IMR-90 (cell line): ENCODE data around the gene KDM2A. TPM values are rescaled to one million over a fixed set of nuclear protein-coding genes. Genes with fewer than 3 reads are reported as not detected.

ENCODE experiments used
- ATAC-seq: fragments of 200-7000 bp; cut with Tn5 transposase; 2 replicates; pipeline ENCODE4 v1.9.1; 2020; ENCODE audit warnings: low read depth, mild to moderate bottlenecking, moderate library complexity
- BruUV-seq: library from RNA; stranded (reverse); fragments of 400-500 nt; replicated peaks from 2 replicates; lab custom pipeline; 2021; lab: Mats Ljungman, UMichigan
- CTCF ChIA-PET: fragments of 300-600 bp; formaldehyde crosslinking; extraction: SDS; loops from one replicate; lab custom pipeline; 2021; ENCODE audit warnings: antibody characterized with exemption; lab: Yijun Ruan, JAX
- POLR2A ChIA-PET: fragments of 300-600 bp; sonication (Branson Sonifier 250); formaldehyde crosslinking; loops from one replicate; lab custom pipeline; 2022; ENCODE audit warnings: antibody characterized with exemption; ENCODE audit not compliant: unreplicated experiment; lab: Charles Lee
- DNase-seq: peaks from one replicate; pipeline ENCODE4 v3.0.0; 2013
- H2AFZ ChIP-seq: replicated peaks from 2 replicates; pipeline ENCODE3; 2013; ENCODE audit warnings: low read length, mild to moderate bottlenecking; ENCODE audit not compliant: poor library complexity
- H2AK5ac ChIP-seq: 2 replicates; pipeline ENCODE4 v1.6.1; 2013; ENCODE audit warnings: low read depth, low read length, inconsistent platforms
- H2AK9ac ChIP-seq: replicated peaks from 2 replicates; pipeline ENCODE3; 2013; ENCODE audit warnings: mild to moderate bottlenecking, low read depth, low read length, moderate library complexity; ENCODE audit not compliant: poor library complexity
- H2BK120ac ChIP-seq: 2 replicates; pipeline ENCODE4 v1.6.1; 2013; ENCODE audit warnings: low read depth, low read length, inconsistent platforms
- H2BK15ac ChIP-seq: 3 replicates; pipeline ENCODE4 v1.6.1; 2013; ENCODE audit warnings: low read depth, low read length, inconsistent platforms
- H2BK20ac ChIP-seq: 2 replicates; pipeline ENCODE4 v1.6.1; 2013; ENCODE audit warnings: low read depth, mild to moderate bottlenecking, inconsistent platforms, low read length, moderate library complexity
- H2BK5ac ChIP-seq: 2 replicates; pipeline ENCODE4 v1.6.1; 2013; ENCODE audit warnings: mild to moderate bottlenecking, low read depth, low read length, inconsistent platforms; ENCODE audit not compliant: poor library complexity, severe bottlenecking
- H3K14ac ChIP-seq: replicated peaks from 2 replicates; pipeline ENCODE4 v1.6.1; 2013; ENCODE audit warnings: low read depth, low read length, inconsistent platforms
- H3K18ac ChIP-seq: 2 replicates; pipeline ENCODE4 v1.6.1; 2013; ENCODE audit warnings: low read depth, low read length, control low read depth
- H3K23ac ChIP-seq: 2 replicates; pipeline ENCODE4 v1.6.1; 2013; ENCODE audit warnings: low read depth, low read length, inconsistent platforms
- H3K27ac ChIP-seq: 2 replicates; pipeline ENCODE4 v1.5.1; 2013; ENCODE audit warnings: mild to moderate bottlenecking, control low read depth, low read length; ENCODE audit not compliant: insufficient read depth
- H3K27me3 ChIP-seq: 2 replicates; pipeline ENCODE4 v1.6.1; 2013; ENCODE audit warnings: low read length; ENCODE audit not compliant: control insufficient read depth, insufficient read depth
- H3K36me3 ChIP-seq: 2 replicates; pipeline ENCODE4 v1.6.1; 2013; ENCODE audit warnings: low read length, mixed read lengths; ENCODE audit not compliant: control insufficient read depth, insufficient read depth
- H3K4ac ChIP-seq: 2 replicates; pipeline ENCODE4 v1.6.1; 2013; ENCODE audit warnings: low read depth, low read length, inconsistent platforms
- H3K4me1 ChIP-seq: 2 replicates; pipeline ENCODE4 v1.6.1; 2013; ENCODE audit warnings: low read length, mixed read lengths; ENCODE audit not compliant: control insufficient read depth, insufficient read depth
- H3K4me2 ChIP-seq: 2 replicates; pipeline ENCODE4 v1.6.1; 2013; ENCODE audit warnings: low read depth, mild to moderate bottlenecking, control low read depth, low read length, moderate library complexity
- H3K4me3 ChIP-seq: 2 replicates; pipeline ENCODE4 v1.5.1; 2013; ENCODE audit warnings: low read depth, mild to moderate bottlenecking, control low read depth, low read length, moderate library complexity; ENCODE audit not compliant: insufficient read depth
- H3K56ac ChIP-seq: 2 replicates; pipeline ENCODE4 v1.6.1; 2013; ENCODE audit warnings: low read length, inconsistent platforms; ENCODE audit not compliant: insufficient read depth; ENCODE audit errors: extremely low read depth
- H3K79me1 ChIP-seq, 2 experiments: 2 replicates each; pipeline ENCODE4 v1.6.1; 2013; ENCODE audit warnings: low read length in 2 of 2, inconsistent platforms in 1 of 2, low read depth in 1 of 2
- H3K9ac ChIP-seq: 2 replicates; pipeline ENCODE4 v1.6.1; 2013; ENCODE audit warnings: low read depth, low read length, control low read depth
- H3K9me1 ChIP-seq: 2 replicates; pipeline ENCODE4 v1.6.1; 2013; ENCODE audit warnings: low read length, inconsistent platforms; ENCODE audit not compliant: insufficient read depth
- H3K9me3 ChIP-seq: 2 replicates; pipeline ENCODE4 v1.6.1; 2013; ENCODE audit warnings: low read length; ENCODE audit not compliant: control insufficient read depth, insufficient read depth
- H4K20me1 ChIP-seq: 2 replicates; pipeline ENCODE4 v1.6.1; 2013; ENCODE audit warnings: low read length, inconsistent platforms; ENCODE audit not compliant: insufficient read depth
- H4K5ac ChIP-seq: 2 replicates; pipeline ENCODE4 v1.6.1; 2013; ENCODE audit warnings: mild to moderate bottlenecking, low read depth, low read length, control low read depth
- H4K8ac ChIP-seq, 2 experiments: 2 replicates each; pipeline ENCODE4 v1.6.1; 2013; ENCODE audit warnings: low read depth in 2 of 2, low read length in 2 of 2, control low read depth in 1 of 2, inconsistent platforms in 1 of 2
- H4K91ac ChIP-seq: 2 replicates; pipeline ENCODE4 v1.6.1; 2013; ENCODE audit warnings: low read depth, low read length, inconsistent platforms; ENCODE audit not compliant: insufficient read depth
- CTCF ChIP-seq: conservative IDR thresholded peaks from 2 replicates; pipeline ENCODE4 v1.5.1; 2012; ENCODE audit warnings: mild to moderate bottlenecking, low read depth, low read length, improper control_type of control experiment
- ELK1 ChIP-seq: fragments of 150-350 bp; IDR thresholded peaks from 2 replicates; pipeline ENCODE4 v1.6.1; 2016; ENCODE audit warnings: low read depth, mild to moderate bottlenecking, low read length, moderate library complexity, borderline replicate concordance
- RAD21 ChIP-seq: IDR thresholded peaks from 2 replicates; pipeline ENCODE4 v1.6.1; 2012; ENCODE audit warnings: low read length, improper control_type of control experiment
- whole genome bisulfite sequencing, 2 experiments: methylation state at CpG; one replicate each; pipeline versions ENCODE4 v1.1.5 to v1.1.7; 2013; ENCODE audit warnings: missing lambda C conversion rate in 2 of 2; ENCODE audit not compliant: insufficient read length in 1 of 2; ENCODE audit errors: extremely low coverage in 2 of 2; 5-methylcytosine and 5-hydroxymethylcytosine counted together
- dilution Hi-C: fragments of 300-500 bp; cut with HindIII; formaldehyde crosslinking; loops from one replicate; pipeline ENCODE4 v1.14.3; 2018; ENCODE audit warnings: low sequenced_read_pairs; ENCODE audit not compliant: unreplicated experiment
- in situ Hi-C: fragments of 300-500 bp; cut with MboI; formaldehyde crosslinking; loops from 3 replicates; pipeline ENCODE4 v1.14.3; 2019; ENCODE audit warnings: low sequenced_read_pairs, inconsistent platforms, mixed read lengths
- intact Hi-C: fragments of 100-400 bp; cut with micrococcal nuclease; formaldehyde crosslinking; loops from 2 replicates; pipeline ENCODE4 v1.10.0; 2022
- polyA plus RNA-seq, 3 experiments: library from polyadenylated mRNA; depleted of rRNA; stranded (reverse); fragments of >200 nt; gene quantifications; 2 replicates each; pipeline ENCODE4 v1.2.3, GENCODE V29; 2012; ENCODE audit warnings: low replicate concordance in 1 of 3
- total RNA-seq: library from RNA; depleted of rRNA; stranded (reverse); fragments of >200 nt; gene quantifications from 2 replicates; pipeline ENCODE4 v1.2.3, GENCODE V29; 2012

KDM2A gene
- total and polyA plus RNA-seq, 2 of the 4 experiments (the other 2 are of a cell fraction), result 26.7 to 42.6 TPM

- H3K4me1 ChIP-seq, result no peaks in the 10 kb centered on the region; the same call in none of the 2 replicates
- no peak overlapping the region for H2BK5ac ChIP-seq
- in situ Hi-C loops, result no loop called here
- no TSS peak for BruUV-seq
- H3K79me1 ChIP-seq, result peaks cover 4 to 13% of the 10 kb centered on the region in 2 experiments; a peak in 3 of 4 replicates
- no peak overlapping the region for H2AK9ac ChIP-seq
- TF ChIP-seq CTCF (no peak), RAD21 (no peak), ELK1 (no peak)
- no peaks in the 10 kb centered on the region for H3K9me3 ChIP-seq
- no CpG with 5 or more reads among the region's 2 CpGs for WGBS, 2 experiments
- no peak overlapping the region for H3K4me2 ChIP-seq
- ATAC-seq, result no peak
- ChIA-PET CTCF (no interaction called here), POLR2A (interaction anchor here (0.6 kb wide), 1 partner anchor 338 kb away, joined by 3 read pairs; no protein-coding TSS in a partner anchor)
- intact Hi-C loops, result no loop called here
- H4K20me1 ChIP-seq, result 0 out of 2 replicates have a peak, but pooled peaks cover 5% of the 10 kb centered on the region
- peaks cover 21% of the 10 kb centered on the region for H3K36me3 ChIP-seq
- DNase-seq, result no peak
- H4K5ac ChIP-seq, result no peak overlapping the region
- no peak overlapping the region for H2AFZ ChIP-seq
- no peak overlapping the region for H2BK20ac ChIP-seq
- H3K23ac ChIP-seq, result no peak overlapping the region
- H3K27me3 ChIP-seq, result no peaks in the 10 kb centered on the region
- no peak overlapping the region for H4K91ac ChIP-seq
- no peak overlapping the region for H3K18ac ChIP-seq
- no peak overlapping the region for H3K27ac ChIP-seq
- H3K4me3 ChIP-seq, result no peak overlapping the region
- H3K9ac ChIP-seq, result no peak overlapping the region
- H2BK15ac ChIP-seq, result no peak overlapping the region
- no peak overlapping the region for H2AK5ac ChIP-seq
- H3K9me1 ChIP-seq, result peaks cover 7% of the 10 kb centered on the region; the same call in 1 of the 2 replicates
- no peak overlapping the region for H3K4ac ChIP-seq
- no peak overlapping the region for H2BK120ac ChIP-seq
- H3K56ac ChIP-seq, result no peak overlapping the region
- no peak overlapping the region for H3K14ac ChIP-seq
- H4K8ac ChIP-seq, result no peak overlapping the region
- dilution Hi-C loops, result no loop called here
Observed at GRCh38 chr11:67194096-67194495, 75.0 kb downstream of the KDM2A start.
